ENCODE results near the gene C2orf49. TPM values are rescaled to one million over a fixed set of nuclear protein-coding genes. Genes with fewer than 3 reads are reported as not detected.

The C2orf49 gene
- total RNA-seq, 4 donors from 2014 or later = 6.8 to 83.3 (median 18.0) TPM

DNA sequence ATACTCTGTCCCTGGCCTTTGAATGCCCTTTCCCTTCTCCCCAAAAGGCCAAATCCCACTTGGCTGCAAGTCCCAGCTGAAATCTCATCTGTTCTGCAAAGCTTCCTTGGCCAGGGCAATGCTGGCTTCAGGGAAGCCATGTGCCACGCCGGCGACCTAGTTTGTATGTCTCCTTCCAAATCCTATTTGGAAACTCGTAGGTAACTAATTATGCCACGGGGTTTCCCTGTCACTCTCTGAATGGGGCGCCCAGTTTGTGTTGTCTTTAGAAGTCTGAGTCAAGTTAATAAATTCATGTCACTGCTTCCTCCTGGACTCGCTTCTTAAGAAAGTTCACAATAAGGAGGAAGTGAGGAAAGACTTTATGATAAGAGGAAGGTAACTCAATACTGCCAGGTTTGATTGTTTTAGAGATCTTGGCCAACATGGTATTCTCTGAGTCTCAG is 42.4 kb downstream of the C2orf49 start:
- Histone ChIP-seq H3K9me3 (no peaks in the 10 kb centered on the region), H3K27ac (peak overlapping the region in 3 of 4 donors; percentile 48 to 72 (median 62)), H3K4me3 (no peak overlapping the region), H3K27me3 (no peaks in the 10 kb centered on the region), H3K4me1 (peaks cover 0 to 13% (median 2%) of the 10 kb centered on the region in 4 donors), H3K36me3 (peaks cover 0 to 53% (median 0%) of the 10 kb centered on the region in 3 donors)
- TF ChIP-seq, protein P1, sequence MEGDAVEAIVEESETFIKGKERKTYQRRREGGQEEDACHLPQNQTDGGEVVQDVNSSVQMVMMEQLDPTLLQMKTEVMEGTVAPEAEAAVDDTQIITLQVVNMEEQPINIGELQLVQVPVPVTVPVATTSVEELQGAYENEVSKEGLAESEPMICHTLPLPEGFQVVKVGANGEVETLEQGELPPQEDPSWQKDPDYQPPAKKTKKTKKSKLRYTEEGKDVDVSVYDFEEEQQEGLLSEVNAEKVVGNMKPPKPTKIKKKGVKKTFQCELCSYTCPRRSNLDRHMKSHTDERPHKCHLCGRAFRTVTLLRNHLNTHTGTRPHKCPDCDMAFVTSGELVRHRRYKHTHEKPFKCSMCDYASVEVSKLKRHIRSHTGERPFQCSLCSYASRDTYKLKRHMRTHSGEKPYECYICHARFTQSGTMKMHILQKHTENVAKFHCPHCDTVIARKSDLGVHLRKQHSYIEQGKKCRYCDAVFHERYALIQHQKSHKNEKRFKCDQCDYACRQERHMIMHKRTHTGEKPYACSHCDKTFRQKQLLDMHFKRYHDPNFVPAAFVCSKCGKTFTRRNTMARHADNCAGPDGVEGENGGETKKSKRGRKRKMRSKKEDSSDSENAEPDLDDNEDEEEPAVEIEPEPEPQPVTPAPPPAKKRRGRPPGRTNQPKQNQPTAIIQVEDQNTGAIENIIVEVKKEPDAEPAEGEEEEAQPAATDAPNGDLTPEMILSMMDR (IDR thresholded peaks at IDR 0.05) = no peak
- no peak for TF ChIP-seq POLR2A (IDR thresholded peaks at IDR 0.05)
- no peak for DNase-seq

GRCh38 chr2:105380432-105381100 is 43.2 kb downstream of the C2orf49 start:
- Histone ChIP-seq H3K4me3 (no peak overlapping the region), H3K27ac (peak overlapping the region in 3 of 4 donors; percentile 48 to 72 (median 62)), H3K36me3 (peaks cover 0 to 61% (median 0%) of the 10 kb centered on the region in 3 donors), H3K27me3 (no peaks in the 10 kb centered on the region), H3K9me3 (no peaks in the 10 kb centered on the region), H3K4me1 (peaks cover 0 to 10% (median 2%) of the 10 kb centered on the region in 4 donors)
- peak in 1 of 3 donors; percentile 18 for DNase-seq
- TF ChIP-seq, protein P1 (IDR thresholded peaks at IDR 0.05) = no peak
- no peak for TF ChIP-seq POLR2A (IDR thresholded peaks at IDR 0.05)

DNA sequence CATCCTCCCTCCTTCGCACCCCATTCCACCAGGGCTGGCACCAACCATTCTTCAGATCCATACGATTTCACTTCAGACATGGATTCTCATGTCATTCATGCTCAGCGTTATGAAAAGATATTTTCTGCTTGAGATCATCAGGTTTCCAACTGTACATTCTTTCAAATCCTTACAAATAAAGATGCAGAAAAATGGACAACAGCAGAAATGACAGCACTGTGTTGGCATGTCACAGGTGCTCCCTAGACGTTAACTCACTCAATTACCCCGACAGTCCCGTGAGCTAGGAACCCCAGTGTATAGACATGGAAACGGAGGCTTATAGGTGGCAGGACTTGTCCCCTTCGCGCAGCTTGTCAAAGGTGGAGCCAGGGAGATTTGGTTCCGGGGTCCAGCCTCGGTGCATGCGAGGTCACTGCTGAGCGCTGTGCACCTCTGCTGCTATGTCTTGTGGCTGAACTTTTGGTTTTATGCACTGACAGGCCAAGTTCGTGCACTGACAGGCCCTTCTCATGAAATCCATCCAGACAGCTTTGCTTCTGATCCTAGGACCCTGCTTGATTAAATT is 43.8 kb downstream of the C2orf49 start:
- peaks cover 0 to 59% (median 0%) of the 10 kb centered on the region in 3 donors for H3K36me3 ChIP-seq
- H3K27ac ChIP-seq = peak overlapping the region in 2 of 4 donors; percentile 62 to 68
- no peak for TF ChIP-seq POLR2A (IDR thresholded peaks at IDR 0.05)
- TF ChIP-seq, protein P1 (IDR thresholded peaks at IDR 0.05) = no peak

DNA sequence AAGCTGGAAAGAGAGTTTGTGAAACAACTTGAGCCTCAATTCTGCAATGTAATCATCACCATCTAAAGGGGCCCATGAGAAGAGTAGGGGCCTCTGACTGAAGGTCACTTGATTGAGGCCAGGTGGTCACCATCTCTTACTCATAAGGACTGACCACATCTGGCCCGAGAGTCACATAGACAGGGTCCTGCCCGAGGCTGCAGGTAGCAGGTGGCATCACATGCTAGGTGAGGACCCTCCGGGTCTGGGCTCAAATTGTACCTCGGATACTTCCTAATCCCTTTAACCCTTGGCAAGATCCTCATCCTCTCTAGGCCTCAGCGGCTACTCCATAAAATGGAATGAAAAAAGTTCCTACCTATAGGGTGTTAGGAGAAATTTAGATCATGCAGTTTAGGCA is 44.8 kb downstream of the C2orf49 start:
- DNase-seq = no peak
- TF ChIP-seq POLR2A (IDR thresholded peaks at IDR 0.05) = no peak
- TF ChIP-seq, protein P1 (IDR thresholded peaks at IDR 0.05) = no peak
- Histone ChIP-seq H3K4me3 (no peak overlapping the region), H3K27me3 (no peaks in the 10 kb centered on the region), H3K4me1 (peaks cover 0 to 17% (median 2%) of the 10 kb centered on the region in 4 donors), H3K9me3 (no peaks in the 10 kb centered on the region), H3K27ac (no peak overlapping the region), H3K36me3 (peaks cover 0 to 56% (median 0%) of the 10 kb centered on the region in 3 donors)

More for the DNA sequence above, 43.8 kb downstream of the C2orf49 start:
- no peak for DNase-seq
- H3K4me3 ChIP-seq = no peak overlapping the region
- H3K4me1 ChIP-seq = peaks cover 0 to 11% (median 2%) of the 10 kb centered on the region in 4 donors
- H3K9me3 ChIP-seq = no peaks in the 10 kb centered on the region
- no peaks in the 10 kb centered on the region for H3K27me3 ChIP-seq

GRCh38 chr2:105383432-105384166 is 46.3 kb downstream of the C2orf49 start:
- Histone ChIP-seq H3K27me3 (no peaks in the 10 kb centered on the region), H3K36me3 (peaks cover 0 to 48% (median 0%) of the 10 kb centered on the region in 3 donors), H3K4me1 (peaks cover 0 to 20% (median 2%) of the 10 kb centered on the region in 4 donors), H3K9me3 (no peaks in the 10 kb centered on the region), H3K4me3 (no peak overlapping the region), H3K27ac (peak overlapping the region in 1 of 4 donors; percentile 43)
- no peak for TF ChIP-seq POLR2A (IDR thresholded peaks at IDR 0.05)
- TF ChIP-seq, protein P1 (IDR thresholded peaks at IDR 0.05) = no peak
- DNase-seq = no peak
